Measurements from ENCODE around the gene GRAMD1B. TPM values are rescaled to one million over a fixed set of nuclear protein-coding genes. Genes with fewer than 3 reads are reported as not detected.

The GRAMD1B gene
- total RNA-seq, 2 donors from 2014 or later = 28.8 to 39.6 TPM

- Histone ChIP-seq H3K27me3 (ENCODE audit: control insufficient read depth, insufficient read depth, low read length, poor library complexity, severe bottlenecking) (no peaks in the 10 kb centered on the region), H3K4me1 (ENCODE audit: control insufficient read depth, insufficient read depth, low read length) (no peaks in the 10 kb centered on the region), H3K27ac (ENCODE audit: low read depth, low read length) (no peak overlapping the region), H3K36me3 (ENCODE audit: control insufficient read depth, insufficient read depth, low read length) (no peaks in the 10 kb centered on the region), H3K9ac (ENCODE audit: extremely low read depth, low read length, poor library complexity, severe bottlenecking) (no peak overlapping the region), H3K9me3 (ENCODE audit: control insufficient read depth, low read length) (no peaks in the 10 kb centered on the region), H3K4me3 (ENCODE audit: low read length) (no peak overlapping the region)
- H3K4me3 Mint-ChIP-seq = no peak overlapping the region
- H3K27ac Mint-ChIP-seq = no peak overlapping the region
- H3K9me3 Mint-ChIP-seq = no peaks in the 10 kb centered on the region
- DNase-seq = no peak
- 92 to 98% methylated on average over 5 of the region's 5 CpGs for WGBS, 2 experiments (ENCODE audit: insufficient coverage in 1 of 2, insufficient read length in 1 of 2)
- H3K27me3 Mint-ChIP-seq (ENCODE audit: insufficient read depth) = peaks cover 10% of the 10 kb centered on the region
- no peaks in the 10 kb centered on the region for H3K36me3 Mint-ChIP-seq (ENCODE audit: low read depth)
- peaks cover 3% of the 10 kb centered on the region for H3K4me1 Mint-ChIP-seq
- TF ChIP-seq, protein P1, sequence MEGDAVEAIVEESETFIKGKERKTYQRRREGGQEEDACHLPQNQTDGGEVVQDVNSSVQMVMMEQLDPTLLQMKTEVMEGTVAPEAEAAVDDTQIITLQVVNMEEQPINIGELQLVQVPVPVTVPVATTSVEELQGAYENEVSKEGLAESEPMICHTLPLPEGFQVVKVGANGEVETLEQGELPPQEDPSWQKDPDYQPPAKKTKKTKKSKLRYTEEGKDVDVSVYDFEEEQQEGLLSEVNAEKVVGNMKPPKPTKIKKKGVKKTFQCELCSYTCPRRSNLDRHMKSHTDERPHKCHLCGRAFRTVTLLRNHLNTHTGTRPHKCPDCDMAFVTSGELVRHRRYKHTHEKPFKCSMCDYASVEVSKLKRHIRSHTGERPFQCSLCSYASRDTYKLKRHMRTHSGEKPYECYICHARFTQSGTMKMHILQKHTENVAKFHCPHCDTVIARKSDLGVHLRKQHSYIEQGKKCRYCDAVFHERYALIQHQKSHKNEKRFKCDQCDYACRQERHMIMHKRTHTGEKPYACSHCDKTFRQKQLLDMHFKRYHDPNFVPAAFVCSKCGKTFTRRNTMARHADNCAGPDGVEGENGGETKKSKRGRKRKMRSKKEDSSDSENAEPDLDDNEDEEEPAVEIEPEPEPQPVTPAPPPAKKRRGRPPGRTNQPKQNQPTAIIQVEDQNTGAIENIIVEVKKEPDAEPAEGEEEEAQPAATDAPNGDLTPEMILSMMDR (conservative IDR thresholded peaks at IDR 0.05) = no peak
These were observed 210.0 kb downstream of the GRAMD1B start for GRCh38 chr11:123640029-123640428.

- H3K4me1 ChIP-seq (ENCODE audit: control insufficient read depth, insufficient read depth, low read length) = no peaks in the 10 kb centered on the region
- no peak overlapping the region for H3K4me3 ChIP-seq (ENCODE audit: low read length)
- Mint-ChIP-seq H3K27me3 (ENCODE audit: insufficient read depth) (peaks cover 10% of the 10 kb centered on the region), H3K27ac (no peak overlapping the region), H3K9me3 (no peaks in the 10 kb centered on the region), H3K4me3 (no peak overlapping the region), H3K4me1 (peaks cover 3% of the 10 kb centered on the region), H3K36me3 (ENCODE audit: low read depth) (no peaks in the 10 kb centered on the region)
- 46 to 48% methylated on average over 9 to 22 of the region's 22 CpGs for WGBS, 2 experiments (ENCODE audit: insufficient coverage in 1 of 2, insufficient read length in 1 of 2)
- peak; percentile 90 for DNase-seq
- H3K36me3 ChIP-seq (ENCODE audit: control insufficient read depth, insufficient read depth, low read length) = no peaks in the 10 kb centered on the region
- H3K27me3 ChIP-seq (ENCODE audit: control insufficient read depth, insufficient read depth, low read length, poor library complexity, severe bottlenecking) = no peaks in the 10 kb centered on the region
- TF ChIP-seq, protein P1 (conservative IDR thresholded peaks at IDR 0.05) = peak; percentile 96
- no peak overlapping the region for H3K9ac ChIP-seq (ENCODE audit: extremely low read depth, low read length, poor library complexity, severe bottlenecking)
- H3K9me3 ChIP-seq (ENCODE audit: control insufficient read depth, low read length) = no peaks in the 10 kb centered on the region
- no peak overlapping the region for H3K27ac ChIP-seq (ENCODE audit: low read depth, low read length)
These were observed 210.8 kb downstream of the GRAMD1B start for GRCh38 chr11:123640677-123641494.

DNA sequence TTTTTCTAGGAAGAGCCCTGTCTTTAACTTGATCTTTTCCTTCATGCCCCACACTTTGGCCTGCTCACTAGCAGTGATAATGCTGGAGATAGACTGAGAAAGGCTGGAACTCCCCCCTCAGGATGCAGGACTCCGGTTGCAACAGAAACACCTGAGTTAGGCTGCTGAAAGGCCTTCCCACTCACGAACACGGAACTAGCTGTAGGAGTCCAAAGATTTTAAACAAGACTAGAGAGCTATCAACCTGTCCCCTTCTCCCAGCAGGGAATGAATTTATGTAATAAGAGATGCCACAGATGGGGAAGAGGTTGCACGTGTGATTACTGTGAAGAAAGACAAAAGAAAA lies 211.4 kb downstream of the GRAMD1B start:
- H3K9ac ChIP-seq (ENCODE audit: extremely low read depth, low read length, poor library complexity, severe bottlenecking) = no peak overlapping the region
- no peaks in the 10 kb centered on the region for H3K27me3 ChIP-seq (ENCODE audit: control insufficient read depth, insufficient read depth, low read length, poor library complexity, severe bottlenecking)
- no peak overlapping the region for H3K27ac Mint-ChIP-seq
- TF ChIP-seq, protein P1 (conservative IDR thresholded peaks at IDR 0.05) = no peak
- no peaks in the 10 kb centered on the region for H3K9me3 Mint-ChIP-seq
- H3K4me1 Mint-ChIP-seq = peaks cover 3% of the 10 kb centered on the region
- no peak overlapping the region for H3K4me3 ChIP-seq (ENCODE audit: low read length)
- peak; percentile 52 for DNase-seq
- H3K36me3 Mint-ChIP-seq (ENCODE audit: low read depth) = no peaks in the 10 kb centered on the region
- H3K9me3 ChIP-seq (ENCODE audit: control insufficient read depth, low read length) = no peaks in the 10 kb centered on the region
- no peak overlapping the region for H3K4me3 Mint-ChIP-seq
- H3K36me3 ChIP-seq (ENCODE audit: control insufficient read depth, insufficient read depth, low read length) = no peaks in the 10 kb centered on the region
- H3K4me1 ChIP-seq (ENCODE audit: control insufficient read depth, insufficient read depth, low read length) = no peaks in the 10 kb centered on the region
- H3K27ac ChIP-seq (ENCODE audit: low read depth, low read length) = no peak overlapping the region
- H3K27me3 Mint-ChIP-seq (ENCODE audit: insufficient read depth) = peaks cover 10% of the 10 kb centered on the region
- 67 to 83% methylated on average over 1 to 4 of the region's 4 CpGs for WGBS, 2 experiments (ENCODE audit: insufficient coverage in 1 of 2, insufficient read length in 1 of 2)
